ENCODE results near the gene SMAD6. TPM values are rescaled to one million over a fixed set of nuclear protein-coding genes. Genes with fewer than 3 reads are reported as not detected.
"Not testable (repeated sequence)": the region's sequence is repeated elsewhere in the genome, so short reads cannot be mapped to it uniquely, and the experiment has no call there.

SMAD6 gene
- polyA plus RNA-seq, 4 donors = 13.8 to 50.2 (median 26.8) TPM

- DNase-seq (ENCODE audit: low read depth in 4 of 4, low spot score in 3 of 4) = no peak
Observed at GRCh38 chr15:66674756-66675155, 27.3 kb upstream of the SMAD6 start.

GRCh38 chr15:66675446-66675845, 26.6 kb upstream of the SMAD6 start:
- DNase-seq (ENCODE audit: low read depth in 4 of 4, low spot score in 3 of 4) = no peak

- DNase-seq (ENCODE audit: low read depth in 4 of 4, low spot score in 3 of 4) = no peak
Observed at GRCh38 chr15:66677336-66677735, 24.7 kb upstream of the SMAD6 start.

- DNase-seq (ENCODE audit: low read depth in 4 of 4, low spot score in 3 of 4) = no peak
Observed at GRCh38 chr15:66679061-66679656, 22.9 kb upstream of the SMAD6 start.

- DNase-seq (ENCODE audit: low read depth in 4 of 4, low spot score in 3 of 4) = no peak
Observed at GRCh38 chr15:66679657-66680108, 22.4 kb upstream of the SMAD6 start.

GRCh38 chr15:66680502-66680901, 21.5 kb upstream of the SMAD6 start:
- DNase-seq (ENCODE audit: low read depth in 4 of 4, low spot score in 3 of 4) = no peak

- no peak for DNase-seq (ENCODE audit: low read depth in 4 of 4, low spot score in 3 of 4)
Observed at GRCh38 chr15:66681395-66681794, 20.6 kb upstream of the SMAD6 start.

GRCh38 chr15:66682246-66682645, 19.8 kb upstream of the SMAD6 start:
- no peak for DNase-seq (ENCODE audit: low read depth in 4 of 4, low spot score in 3 of 4)

- DNase-seq (ENCODE audit: low read depth in 4 of 4, low spot score in 3 of 4) = no peak
Observed at GRCh38 chr15:66682865-66683264, 19.2 kb upstream of the SMAD6 start.

GRCh38 chr15:66684136-66684681, 17.8 kb upstream of the SMAD6 start:
- DNase-seq (ENCODE audit: low read depth in 4 of 4, low spot score in 3 of 4) = no peak

GRCh38 chr15:66685638-66686150, 16.3 kb upstream of the SMAD6 start:
- no peak for DNase-seq (ENCODE audit: low read depth in 4 of 4, low spot score in 3 of 4)

GRCh38 chr15:66690912-66691311, 11.1 kb upstream of the SMAD6 start:
- not testable (repeated sequence) for DNase-seq (ENCODE audit: low read depth in 4 of 4, low spot score in 3 of 4)

GRCh38 chr15:66691727-66692126, 10.3 kb upstream of the SMAD6 start:
- no peak for DNase-seq (ENCODE audit: low read depth in 4 of 4, low spot score in 3 of 4)

GRCh38 chr15:66692391-66692790, 9.6 kb upstream of the SMAD6 start:
- no peak for DNase-seq (ENCODE audit: low read depth in 4 of 4, low spot score in 3 of 4)

GRCh38 chr15:66692808-66693596, 9.0 kb upstream of the SMAD6 start:
- no peak for DNase-seq (ENCODE audit: low read depth in 4 of 4, low spot score in 3 of 4)

GRCh38 chr15:66696770-66697169, 5.3 kb upstream of the SMAD6 start:
- DNase-seq (ENCODE audit: low read depth in 4 of 4, low spot score in 3 of 4) = no peak

GRCh38 chr15:66698318-66698961, 3.6 kb upstream of the SMAD6 start:
- no peak for DNase-seq (ENCODE audit: low read depth in 4 of 4, low spot score in 3 of 4)

- no peak for DNase-seq (ENCODE audit: low read depth in 4 of 4, low spot score in 3 of 4)
Observed at GRCh38 chr15:66698971-66699370, 3.1 kb upstream of the SMAD6 start.

- DNase-seq (ENCODE audit: low read depth in 4 of 4, low spot score in 3 of 4) = no peak
Observed at GRCh38 chr15:66700412-66700801, 1.6 kb upstream of the SMAD6 start.

GRCh38 chr15:66700802-66701421, 1.1 kb upstream of the SMAD6 start:
- peak in 3 of 4 donors; percentile 94 for DNase-seq (ENCODE audit: low read depth in 4 of 4, low spot score in 3 of 4)

All from left renal pelvis (tissue), 4 donors.